Activated CD8-positive, alpha-beta T cell treated with anti-CD3 and anti-CD28 coated beads for 36 hours (primary cell): ENCODE data around the gene HDGFL3. TPM values are rescaled to one million over a fixed set of nuclear protein-coding genes. Genes with fewer than 3 reads are reported as not detected.
"Not testable (repeated sequence)": the region's sequence is repeated elsewhere in the genome, so short reads cannot be mapped to it uniquely, and the experiment has no call there.

ENCODE experiments used
- ATAC-seq: fragments of 200-7000 bp; cut with Tn5 transposase; one replicate; pipeline ENCODE4 v1.10.0; 2021; ENCODE audit warnings: mild to moderate bottlenecking, moderate library complexity
- CTCF ChIA-PET: fragments of 350-600 bp; sonication (Branson Sonifier 250); formaldehyde crosslinking; loops from one replicate; lab custom pipeline; 2021; ENCODE audit warnings: antibody characterized with exemption; lab: Charles Lee
- POLR2A ChIA-PET: fragments of 350-600 bp; sonication (Branson Sonifier 250); formaldehyde crosslinking; loops from one replicate; lab custom pipeline; 2021; ENCODE audit warnings: antibody characterized with exemption; lab: Charles Lee
- DNase-seq: peaks from one replicate; pipeline ENCODE4 v3.0.0-alpha.2; 2020
- H3K27ac Mint-ChIP-seq: one replicate; pipeline ENCODE4 v1.8.0; 2021; ENCODE audit warnings: mild to moderate bottlenecking, mixed read lengths
- H3K27me3 Mint-ChIP-seq: one replicate; pipeline ENCODE4 v1.8.0; 2021; ENCODE audit warnings: mixed read lengths
- H3K36me3 Mint-ChIP-seq: one replicate; pipeline ENCODE4 v1.8.0; 2021; ENCODE audit warnings: low read depth, mixed read lengths
- H3K4me1 Mint-ChIP-seq: one replicate; pipeline ENCODE4 v1.8.0; 2021; ENCODE audit warnings: low read depth, mixed read lengths
- H3K4me3 Mint-ChIP-seq: one replicate; pipeline ENCODE4 v1.8.0; 2021; ENCODE audit warnings: mild to moderate bottlenecking, moderate library complexity, mixed read lengths
- H3K9me3 Mint-ChIP-seq: one replicate; pipeline ENCODE4 v1.8.0; 2021; ENCODE audit warnings: mixed read lengths
- CTCF ChIP-seq: fragments of 200-600 bp; IDR thresholded peaks from one replicate; pipeline ENCODE4 v1.8.0; 2022; ENCODE audit warnings: antibody characterized with exemption, mild to moderate bottlenecking
- intact Hi-C: fragments of 100-400 bp; cut with micrococcal nuclease; formaldehyde crosslinking; loops from one replicate; pipeline ENCODE4 v1.10.0; 2022
- total RNA-seq, 2 experiments: library from RNA; stranded (reverse); gene quantifications; one replicate each; pipeline ENCODE4 v1.2.3, GENCODE V29; 2021

HDGFL3 gene
- total RNA-seq, 2 experiments from 2014 or later, result 31.1 to 32.2 TPM

- POLR2A ChIA-PET, result no interaction called here
These were observed 49.2 kb downstream of the HDGFL3 start for GRCh38 chr15:83158393-83158792.

GRCh38 chr15:83155942-83156341 lies 51.7 kb downstream of the HDGFL3 start:
- CTCF ChIA-PET, result no interaction called here
- H3K4me1 Mint-ChIP-seq, result peaks cover 15% of the 10 kb centered on the region
- DNase-seq (no peak), ATAC-seq (no peak)
- intact Hi-C loops, result no loop called here
- POLR2A ChIA-PET, result no interaction called here
- no peak overlapping the region for H3K27ac Mint-ChIP-seq
- peaks cover 4% of the 10 kb centered on the region for H3K36me3 Mint-ChIP-seq
- H3K4me3 Mint-ChIP-seq, result no peak overlapping the region
- no peaks in the 10 kb centered on the region for H3K27me3 Mint-ChIP-seq
- no peak for TF ChIP-seq CTCF
- no peaks in the 10 kb centered on the region for H3K9me3 Mint-ChIP-seq

More at GRCh38 chr15:83158393-83158792, 49.2 kb downstream of the HDGFL3 start:
- intact Hi-C loops, result loop anchor here (2.0 kb wide), 1 partner anchor 40 kb away; no protein-coding TSS in a partner anchor
- no peaks in the 10 kb centered on the region for H3K27me3 Mint-ChIP-seq
- ATAC-seq (peak; percentile 24), DNase-seq (peak; percentile 27)
- no peaks in the 10 kb centered on the region for H3K9me3 Mint-ChIP-seq
- no peak overlapping the region for H3K4me3 Mint-ChIP-seq
- TF ChIP-seq CTCF, result no peak
- H3K4me1 Mint-ChIP-seq, result peaks cover 24% of the 10 kb centered on the region
- H3K27ac Mint-ChIP-seq, result no peak overlapping the region
- CTCF ChIA-PET, result no interaction called here
- peaks cover 10% of the 10 kb centered on the region for H3K36me3 Mint-ChIP-seq

GRCh38 chr15:83153288-83153687 lies 54.3 kb downstream of the HDGFL3 start:
- POLR2A ChIA-PET, result no interaction called here

GRCh38 chr15:83144771-83145170 lies 62.9 kb downstream of the HDGFL3 start:
- H3K4me3 Mint-ChIP-seq, result no peak overlapping the region
- peaks cover 5% of the 10 kb centered on the region for H3K9me3 Mint-ChIP-seq
- no peaks in the 10 kb centered on the region for H3K4me1 Mint-ChIP-seq
- no peak for ATAC-seq
- H3K36me3 Mint-ChIP-seq, result peaks cover 22% of the 10 kb centered on the region
- no peak for TF ChIP-seq CTCF
- DNase-seq, result no peak
- H3K27me3 Mint-ChIP-seq, result no peaks in the 10 kb centered on the region
- intact Hi-C loops, result no loop called here
- no peak overlapping the region for H3K27ac Mint-ChIP-seq
- ChIA-PET CTCF (no interaction called here), POLR2A (no interaction called here)

More at GRCh38 chr15:83153288-83153687, 54.3 kb downstream of the HDGFL3 start:
- Mint-ChIP-seq H3K27me3 (no peaks in the 10 kb centered on the region), H3K4me1 (peaks cover 12% of the 10 kb centered on the region), H3K4me3 (no peak overlapping the region), H3K27ac (no peak overlapping the region), H3K9me3 (no peaks in the 10 kb centered on the region), H3K36me3 (peaks cover 13% of the 10 kb centered on the region)
- TF ChIP-seq CTCF, result no peak
- CTCF ChIA-PET, result no interaction called here
- ATAC-seq (no peak), DNase-seq (no peak)
- intact Hi-C loops, result no loop called here

GRCh38 chr15:83142151-83142550 lies 65.5 kb downstream of the HDGFL3 start:
- intact Hi-C loops, ATAC-seq: not testable (repeated sequence)
- H3K36me3 Mint-ChIP-seq, result peaks cover 15% of the 10 kb centered on the region

More at GRCh38 chr15:83142151-83142550, 65.5 kb downstream of the HDGFL3 start:
- DNase-seq, H3K27me3 Mint-ChIP-seq, H3K4me3 Mint-ChIP-seq, H3K9me3 Mint-ChIP-seq, H3K4me1 Mint-ChIP-seq, H3K27ac Mint-ChIP-seq, POLR2A ChIA-PET, CTCF ChIA-PET: not testable (repeated sequence)
